ENCODE measurements around the gene COQ8A.

COQ8A gene

DNA sequence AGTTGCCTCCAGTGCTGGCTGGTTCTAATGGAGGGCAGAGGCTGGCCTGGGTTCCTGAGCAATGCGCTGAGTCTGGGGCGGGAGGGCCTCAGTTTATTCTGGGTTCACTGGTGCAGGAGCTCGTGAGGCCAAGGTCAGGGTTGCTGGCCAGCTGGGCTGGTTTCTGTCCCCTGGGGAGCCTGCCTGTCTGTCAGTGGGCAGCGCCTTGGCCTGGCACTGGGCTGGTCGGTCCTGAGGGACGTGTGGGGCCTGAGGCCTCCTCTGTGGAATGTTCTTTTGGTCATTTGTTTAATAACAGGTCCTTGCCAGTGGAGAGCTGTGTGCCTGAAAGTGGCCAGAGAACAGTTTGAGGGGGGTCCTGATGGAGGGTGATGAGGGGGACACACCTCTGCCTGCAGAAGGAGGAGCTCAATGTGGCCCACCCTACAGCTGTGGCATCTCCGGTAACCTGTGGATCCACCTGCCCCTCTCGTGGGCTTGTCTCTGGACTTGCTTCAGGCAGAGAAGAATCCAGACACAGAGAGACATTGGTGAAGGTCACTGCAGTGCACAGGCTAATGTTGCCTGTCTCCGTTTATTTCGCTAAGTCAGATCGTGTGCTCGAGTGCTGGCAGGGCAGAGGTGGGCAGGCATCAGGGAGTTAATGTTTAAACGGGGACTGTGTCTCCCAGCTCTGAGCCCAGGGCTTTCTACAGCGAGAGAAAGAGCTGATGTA is 34.6 kb downstream of the COQ8A start:
- no peak for DNase-seq (ENCODE audit: low spot score)

DNA sequence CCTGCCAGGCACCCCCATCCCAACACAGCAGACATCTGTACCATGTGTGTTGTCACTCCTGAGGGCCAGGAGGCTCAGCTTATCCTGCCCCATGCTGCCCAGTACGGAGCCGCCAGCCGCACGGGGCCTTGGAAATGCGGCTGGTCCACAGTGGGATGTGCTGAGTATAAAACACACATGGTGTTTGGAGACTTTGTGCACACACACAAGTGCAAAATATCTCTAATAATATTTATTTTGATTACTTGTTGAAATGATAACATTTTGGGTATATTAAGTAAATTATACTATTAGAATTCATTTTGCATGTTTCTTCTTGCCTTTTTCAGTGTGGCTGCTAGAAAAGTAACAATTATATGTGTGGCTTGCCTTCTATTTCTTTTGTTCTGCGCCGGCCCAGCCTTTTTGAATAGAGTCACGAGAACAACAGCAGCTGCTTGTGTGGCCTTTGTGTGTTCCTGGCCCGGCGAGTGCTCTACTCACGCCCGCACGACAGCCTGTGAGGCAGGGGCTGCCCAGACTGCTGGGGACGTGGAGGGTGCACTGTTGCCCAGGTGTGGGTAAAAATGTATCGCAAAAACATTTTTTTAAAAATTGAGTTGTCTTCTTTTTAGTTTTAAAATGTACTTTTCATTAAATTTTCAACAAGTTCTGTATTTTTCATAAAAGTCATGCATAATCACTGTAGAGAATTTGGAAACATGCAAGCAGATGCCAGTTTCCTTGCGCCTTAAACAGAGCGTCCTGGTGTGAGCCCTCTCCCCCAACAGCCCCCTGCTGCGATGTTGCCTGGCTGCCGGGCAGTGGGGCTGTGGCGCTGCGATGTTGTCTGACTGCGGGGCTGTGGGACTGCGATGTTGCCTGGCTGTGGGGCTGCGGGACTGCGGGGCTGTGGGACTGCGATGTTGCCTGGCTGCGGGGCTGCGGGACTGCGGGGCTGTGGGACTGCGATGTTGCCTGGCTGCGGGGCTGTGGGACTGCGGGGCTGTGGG is 35.5 kb downstream of the COQ8A start:
- no peak for DNase-seq (ENCODE audit: low spot score)

- no peak for DNase-seq (ENCODE audit: low spot score)
Observed at GRCh38 chr1:226976276-226976977, 36.3 kb downstream of the COQ8A start.

GRCh38 chr1:226976978-226977642 is 37.0 kb downstream of the COQ8A start:
- DNase-seq (ENCODE audit: low spot score): no peak

GRCh38 chr1:226977643-226978431 is 37.7 kb downstream of the COQ8A start:
- DNase-seq (ENCODE audit: low spot score): no peak

DNA sequence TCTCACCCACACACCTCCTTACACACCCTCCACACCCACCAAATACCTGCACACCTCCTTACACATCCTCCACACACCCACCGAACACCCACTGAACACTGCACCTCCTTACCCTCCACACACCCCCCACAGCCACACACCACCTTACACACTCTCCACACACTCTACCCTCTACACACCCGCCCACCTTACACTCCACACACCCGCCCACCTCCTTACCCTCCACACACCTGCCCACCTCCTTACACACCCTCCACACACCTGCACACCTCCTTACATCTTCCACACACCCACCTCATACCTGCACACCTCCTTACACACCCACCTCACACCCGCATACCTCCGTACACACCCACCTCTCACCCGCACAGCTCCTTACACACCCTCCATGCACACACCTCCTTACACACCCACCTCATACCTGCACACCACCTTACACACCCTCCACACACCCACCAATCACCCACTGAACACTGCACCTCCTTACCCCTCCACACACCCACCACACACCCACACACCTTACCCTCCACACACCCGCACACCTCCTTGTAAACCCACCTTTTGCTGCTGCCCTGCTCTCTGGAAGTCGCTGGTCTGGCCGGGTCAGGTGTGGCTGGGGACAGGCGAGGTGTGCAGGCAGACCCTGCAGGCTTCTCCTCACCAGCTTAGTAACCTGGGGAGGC is 38.5 kb downstream of the COQ8A start:
- no peak for DNase-seq (ENCODE audit: low spot score)

DNA sequence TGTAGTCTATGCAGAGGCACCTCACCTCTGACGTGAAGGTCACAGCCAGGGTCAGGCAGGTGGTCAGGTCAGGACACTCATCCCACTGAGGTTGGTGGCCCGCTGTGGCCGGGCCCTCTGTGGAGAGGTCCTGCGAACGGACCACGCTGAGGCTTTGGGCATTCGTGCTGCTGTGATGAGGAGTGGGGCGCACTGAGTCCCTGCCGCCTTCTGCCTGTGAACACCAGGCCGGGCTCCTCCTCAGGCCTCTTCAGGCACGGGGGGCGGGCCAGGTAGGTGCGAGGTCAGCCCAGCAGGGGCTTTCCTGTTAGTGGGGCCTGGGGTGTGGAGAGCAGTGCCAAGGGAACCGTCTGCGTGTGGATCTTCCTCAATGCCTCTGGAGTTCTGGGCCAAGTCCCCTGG is 39.0 kb downstream of the COQ8A start:
- DNase-seq (ENCODE audit: low spot score): no peak

- no peak for DNase-seq (ENCODE audit: low spot score)
Observed at GRCh38 chr1:226979517-226980121, 39.5 kb downstream of the COQ8A start.

DNA sequence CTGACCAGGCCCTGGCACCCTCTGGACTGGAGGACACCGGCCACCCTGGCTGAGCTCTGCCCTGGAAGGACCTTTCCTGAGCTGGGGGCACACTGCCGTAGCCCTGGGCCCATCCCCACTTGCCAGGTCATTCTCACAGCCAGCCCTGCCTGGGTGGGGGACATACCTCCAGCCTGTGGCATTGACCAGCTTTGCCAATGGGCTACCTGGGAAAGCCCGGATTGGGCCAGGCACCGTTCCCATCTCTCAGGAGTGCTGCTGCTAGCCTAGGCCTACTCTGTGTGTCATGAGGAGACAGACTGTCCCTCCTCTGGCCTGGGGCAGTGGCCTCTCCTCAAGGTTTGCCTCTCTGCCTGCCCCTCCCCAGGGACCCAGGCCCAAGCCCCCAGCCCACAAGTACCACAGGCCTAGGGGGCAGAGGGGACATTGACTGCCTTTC is 40.0 kb downstream of the COQ8A start:
- no peak for DNase-seq (ENCODE audit: low spot score)

DNA sequence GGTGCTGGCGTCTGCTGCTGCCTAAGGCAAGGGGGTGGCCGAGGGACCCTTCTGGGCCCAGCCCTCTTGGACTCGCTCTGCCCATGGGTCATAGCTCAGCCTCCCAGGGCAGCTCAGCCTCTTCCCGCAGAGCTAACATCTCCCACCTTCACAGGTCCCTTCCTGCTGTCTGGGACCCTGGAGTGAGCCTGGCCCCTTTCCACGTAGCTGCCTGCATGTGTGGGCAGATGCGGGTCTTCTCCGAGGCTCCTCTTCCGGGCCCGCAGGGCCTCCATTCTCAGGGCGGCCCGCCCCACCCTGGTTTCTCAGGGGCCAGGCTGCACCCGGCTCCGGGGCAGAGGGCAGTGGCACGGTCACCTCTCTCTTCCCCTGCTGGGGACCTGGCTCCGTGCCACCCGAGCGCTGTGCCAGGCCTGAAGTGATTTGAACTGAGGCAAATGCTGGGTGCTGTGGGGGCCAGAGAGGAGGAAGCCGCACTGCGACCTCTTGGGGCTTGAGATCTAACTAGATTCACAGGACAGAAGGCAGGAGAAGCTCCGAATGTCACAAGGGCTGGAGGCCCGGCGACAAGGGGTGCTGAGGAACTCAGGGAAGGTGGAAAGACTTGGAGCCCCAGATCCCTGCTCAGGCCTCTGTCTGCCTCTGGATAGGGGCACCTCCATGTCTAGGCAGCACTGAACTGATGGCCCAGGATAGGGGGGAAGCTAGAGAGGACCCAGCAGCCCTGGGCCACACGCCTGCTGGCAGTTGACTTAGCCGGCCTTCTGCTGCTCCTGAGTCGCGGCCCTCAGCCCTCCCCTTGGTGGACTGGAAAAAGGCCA is 40.7 kb downstream of the COQ8A start:
- no peak for DNase-seq (ENCODE audit: low spot score)

DNA sequence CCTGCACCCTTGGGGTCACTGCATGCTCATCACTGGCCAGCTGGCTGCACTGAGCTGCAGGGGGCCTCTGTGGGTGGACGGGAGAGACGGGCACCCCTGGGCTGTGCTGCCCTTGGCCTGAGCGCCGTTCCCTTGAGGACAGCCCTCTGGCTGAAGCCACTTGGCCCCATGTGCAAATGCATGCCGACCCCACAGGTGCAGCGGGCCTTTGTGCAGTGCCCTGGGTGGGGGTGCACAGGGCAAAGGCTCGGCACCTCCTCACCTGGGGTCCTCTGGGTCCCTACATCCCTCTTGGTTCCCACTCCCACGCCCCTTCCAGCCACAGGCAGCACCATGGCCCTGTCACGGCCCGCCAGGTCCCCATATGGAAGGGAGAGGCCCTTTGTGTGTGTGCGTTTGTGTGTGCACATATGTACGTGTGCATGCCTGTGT is 41.3 kb downstream of the COQ8A start:
- no peak for DNase-seq (ENCODE audit: low spot score)

DNA sequence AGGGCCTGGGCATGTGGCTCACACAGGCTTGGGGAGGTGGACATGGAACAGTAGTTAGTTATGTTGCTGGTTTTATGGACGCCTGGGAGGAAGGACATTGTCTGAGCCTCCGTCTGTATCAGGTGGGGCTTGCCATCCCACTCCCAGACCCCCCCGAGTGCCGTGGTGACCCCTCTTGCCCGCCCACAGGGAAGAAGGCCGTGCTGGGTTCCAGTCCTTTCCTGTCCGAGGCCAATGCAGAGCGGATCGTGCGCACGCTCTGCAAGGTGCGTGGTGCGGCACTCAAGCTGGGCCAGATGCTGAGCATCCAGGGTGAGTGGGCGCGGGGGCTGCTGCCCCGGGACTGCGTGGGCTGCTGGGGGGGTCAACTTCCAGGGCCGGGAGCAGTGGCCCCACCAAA is 41.7 kb downstream of the COQ8A start:
- no peak for DNase-seq (ENCODE audit: low spot score)

DNA sequence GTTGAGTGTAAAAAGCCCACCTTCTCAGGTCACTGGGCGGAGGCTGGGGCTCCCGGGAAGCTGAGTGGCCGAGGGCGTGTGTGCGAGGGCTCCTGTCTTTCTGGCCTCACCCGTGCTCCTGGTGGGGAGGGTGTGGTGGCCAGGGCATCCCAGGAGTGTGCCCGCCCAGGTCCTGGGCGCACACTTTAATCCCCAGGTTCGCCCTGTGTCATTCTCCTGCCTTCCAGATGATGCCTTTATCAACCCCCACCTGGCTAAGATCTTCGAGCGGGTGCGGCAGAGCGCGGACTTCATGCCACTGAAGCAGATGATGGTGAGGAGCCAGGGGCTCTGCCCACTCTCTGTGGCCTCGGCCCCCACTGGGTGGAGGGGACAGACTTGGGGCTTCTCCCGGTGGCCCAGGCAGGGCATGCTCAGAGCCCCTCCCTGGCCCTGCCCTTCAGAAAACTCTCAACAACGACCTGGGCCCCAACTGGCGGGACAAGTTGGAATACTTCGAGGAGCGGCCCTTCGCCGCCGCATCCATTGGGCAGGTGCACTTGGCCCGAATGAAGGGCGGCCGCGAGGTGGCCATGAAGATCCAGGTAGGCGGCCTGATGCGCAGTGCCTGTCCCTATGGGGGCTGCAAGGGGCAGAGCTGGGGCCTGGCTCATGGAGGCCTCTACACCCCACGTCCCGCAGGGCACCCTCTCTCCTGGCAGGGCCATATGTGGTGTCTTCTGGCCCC is 42.5 kb downstream of the COQ8A start:
- DNase-seq (ENCODE audit: low spot score): no peak

DNA sequence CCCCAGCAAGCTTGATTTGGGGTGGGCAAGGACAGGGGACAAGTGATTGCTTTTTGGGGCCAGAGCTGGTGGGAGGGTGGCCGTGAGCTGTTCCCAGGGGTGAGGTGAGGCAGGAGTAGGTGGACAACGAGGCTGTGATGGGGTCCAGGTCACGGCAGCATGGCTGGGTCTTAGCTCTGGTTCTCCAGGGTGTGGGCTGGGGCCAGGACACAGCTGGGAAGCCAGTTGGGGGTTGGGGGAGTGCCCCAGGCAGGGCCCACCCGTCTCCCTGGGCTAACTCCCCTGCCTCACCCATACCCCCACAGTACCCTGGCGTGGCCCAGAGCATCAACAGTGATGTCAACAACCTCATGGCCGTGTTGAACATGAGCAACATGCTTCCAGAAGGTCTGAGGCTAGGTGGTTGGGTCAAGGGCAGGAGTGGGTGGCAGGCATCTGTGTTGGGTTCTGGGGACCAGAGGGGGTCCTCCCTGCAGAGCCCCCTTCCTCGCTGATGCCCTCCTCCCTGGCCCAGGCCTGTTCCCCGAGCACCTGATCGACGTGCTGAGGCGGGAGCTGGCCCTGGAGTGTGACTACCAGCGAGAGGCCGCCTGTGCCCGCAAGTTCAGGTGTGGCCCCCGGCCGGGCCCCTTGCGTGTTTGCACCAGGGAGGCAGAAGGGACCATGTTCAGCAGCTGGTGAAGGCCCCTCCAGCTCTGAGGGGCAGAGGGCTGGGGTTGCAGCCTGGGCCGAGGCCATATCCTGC is 43.3 kb downstream of the COQ8A start:
- DNase-seq (ENCODE audit: low spot score): no peak

GRCh38 chr1:226983992-226984364 is 43.9 kb downstream of the COQ8A start:
- DNase-seq (ENCODE audit: low spot score): no peak

- no peak for DNase-seq (ENCODE audit: low spot score)
Observed at GRCh38 chr1:226984521-226985238, 44.6 kb downstream of the COQ8A start.

DNA sequence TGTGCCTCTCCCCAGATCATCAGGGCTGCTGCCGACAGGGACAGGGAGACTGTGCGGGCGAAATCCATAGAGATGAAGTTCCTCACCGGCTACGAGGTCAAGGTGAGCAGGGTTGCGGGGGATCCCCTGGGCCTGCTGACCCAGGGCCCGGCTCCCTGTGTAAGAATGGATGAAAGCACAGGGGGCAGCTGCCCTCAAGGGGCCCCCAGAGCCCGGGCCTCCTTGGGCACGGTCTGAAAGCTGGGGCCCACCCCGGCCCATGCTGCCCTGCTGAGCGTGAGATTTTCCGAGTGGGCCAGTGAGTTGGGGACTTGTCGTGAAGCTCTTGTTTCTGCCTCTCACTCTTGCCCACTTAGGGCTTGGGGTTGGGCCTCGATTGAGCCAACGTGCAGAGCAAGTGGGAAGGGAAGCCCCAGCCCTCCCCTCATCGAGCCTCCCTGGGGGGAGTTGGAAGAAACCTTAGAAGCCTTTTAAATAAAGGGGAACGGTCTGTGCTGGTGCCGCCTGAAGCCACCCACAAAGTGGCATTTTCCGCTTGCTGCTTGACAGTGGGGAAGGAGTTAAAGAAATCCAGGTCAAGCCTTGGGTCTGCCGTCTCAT is 45.2 kb downstream of the COQ8A start:
- DNase-seq (ENCODE audit: low spot score): no peak
